ENCODE data around the gene GLDC.
A peak's percentile ranks its signal among the peaks of the same experiment; 100 is the strongest.

GLDC gene

DNA sequence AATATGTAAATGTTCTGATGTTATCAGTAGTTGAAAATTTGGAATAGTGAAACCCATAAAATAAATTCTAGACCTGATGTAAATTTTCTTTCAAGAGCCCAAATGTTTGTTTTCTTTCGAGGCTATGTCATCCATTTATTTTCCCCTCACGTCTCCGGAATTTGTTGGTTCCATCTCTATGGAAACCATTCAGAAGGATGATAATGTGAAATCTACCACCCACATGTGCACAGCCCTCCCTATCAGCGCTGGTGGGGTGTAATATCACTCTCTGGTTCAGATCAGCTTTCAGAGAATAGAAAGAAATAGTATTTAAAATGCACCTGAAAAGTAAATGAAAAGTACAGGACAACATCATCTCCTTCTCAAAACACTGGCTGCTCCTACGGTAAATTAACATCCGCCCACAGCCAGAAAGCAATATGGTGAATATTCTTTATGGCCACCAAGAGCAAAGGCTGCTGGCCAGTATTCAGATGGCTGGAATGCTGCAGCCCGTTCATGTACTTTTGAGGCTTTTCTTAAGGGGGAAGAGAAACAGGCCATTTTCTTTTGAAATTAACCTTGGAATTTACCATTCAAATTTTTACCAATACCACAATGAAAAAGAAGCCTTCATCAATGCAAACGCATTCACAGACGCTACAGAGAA is 28.5 kb downstream of the GLDC start:
- DNase-seq = no peak

DNA sequence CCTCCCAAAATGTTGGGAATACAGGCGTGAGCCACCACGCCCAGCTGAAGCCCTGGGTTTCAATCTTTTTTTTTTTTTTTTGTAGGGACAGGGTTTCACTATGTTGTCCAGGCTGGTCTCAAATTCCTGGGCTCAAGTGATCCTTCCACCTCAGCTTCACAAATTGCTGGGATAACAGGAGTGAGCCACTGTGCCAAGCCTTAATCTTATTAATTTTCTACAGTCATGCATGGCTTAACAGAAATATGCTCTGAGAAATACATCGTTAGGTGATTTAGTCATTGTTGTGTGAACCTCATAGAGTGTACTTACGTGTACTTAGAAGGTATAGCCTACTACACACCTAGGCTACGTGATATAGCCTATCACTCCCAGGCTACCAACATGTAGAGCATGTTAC is 31.0 kb downstream of the GLDC start:
- DNase-seq = no peak

DNA sequence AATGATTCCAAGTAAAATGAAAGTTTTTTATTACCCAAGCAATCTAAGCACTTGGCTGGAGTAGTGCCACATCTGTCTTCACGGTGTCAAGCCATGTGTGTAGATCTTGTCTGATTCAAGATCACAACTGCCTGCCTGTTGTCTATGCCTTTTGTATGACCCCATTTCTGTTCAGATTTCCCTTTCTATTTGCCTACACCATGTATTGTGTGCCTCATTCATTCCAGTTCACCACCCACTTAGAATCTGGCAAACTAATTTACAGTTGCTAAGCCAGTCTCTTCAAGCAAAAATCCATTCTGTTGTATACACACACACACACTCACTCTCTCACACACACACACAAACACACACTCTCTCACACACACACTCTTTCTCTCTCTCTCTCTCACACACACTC is 33.7 kb downstream of the GLDC start:
- DNase-seq = no peak

DNA sequence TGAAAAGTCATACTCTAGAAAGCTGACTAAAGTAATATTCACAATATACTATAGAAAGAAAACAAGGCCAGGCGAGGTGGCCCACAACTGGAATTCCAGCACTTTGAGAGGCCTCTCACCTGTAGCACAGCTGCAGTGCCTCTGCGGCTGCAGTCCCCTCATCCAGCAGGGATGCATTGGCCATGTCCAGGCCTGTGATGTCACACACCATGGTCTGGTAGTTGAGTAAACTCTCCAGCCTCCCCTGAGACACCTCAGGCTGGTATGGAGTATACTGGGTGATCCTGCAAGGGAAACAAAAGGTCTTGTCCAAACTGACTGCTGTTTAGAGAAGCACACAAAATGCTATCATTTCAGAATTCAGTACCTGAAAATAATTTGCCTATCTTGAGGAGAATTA is 35.5 kb downstream of the GLDC start:
- no peak for DNase-seq

DNA sequence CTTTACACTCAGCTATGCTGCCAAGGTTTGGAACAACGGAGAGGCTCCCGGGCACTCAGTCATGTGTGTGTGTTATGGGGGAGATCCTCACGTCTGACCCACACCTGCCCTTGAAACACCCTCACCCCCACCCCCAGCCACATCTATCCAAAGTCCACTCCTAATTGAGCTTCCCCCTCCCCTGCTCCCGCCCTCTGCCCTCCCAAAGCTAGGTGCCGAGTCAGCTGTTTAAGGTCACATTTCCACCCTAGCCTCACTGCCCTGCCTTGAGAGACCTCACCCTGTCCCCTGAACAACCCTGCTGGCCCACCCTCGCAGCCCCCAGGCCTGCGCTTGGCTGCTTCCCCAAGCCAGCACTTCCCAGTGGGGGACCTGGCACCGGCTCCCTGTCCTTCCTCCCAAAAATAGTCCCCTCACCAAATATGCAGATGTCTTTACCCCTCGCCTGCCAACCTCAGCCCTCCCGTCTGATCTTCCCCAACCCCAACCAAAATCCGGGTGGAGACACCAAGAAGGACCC is 36.0 kb downstream of the GLDC start:
- DNase-seq = no peak

DNA sequence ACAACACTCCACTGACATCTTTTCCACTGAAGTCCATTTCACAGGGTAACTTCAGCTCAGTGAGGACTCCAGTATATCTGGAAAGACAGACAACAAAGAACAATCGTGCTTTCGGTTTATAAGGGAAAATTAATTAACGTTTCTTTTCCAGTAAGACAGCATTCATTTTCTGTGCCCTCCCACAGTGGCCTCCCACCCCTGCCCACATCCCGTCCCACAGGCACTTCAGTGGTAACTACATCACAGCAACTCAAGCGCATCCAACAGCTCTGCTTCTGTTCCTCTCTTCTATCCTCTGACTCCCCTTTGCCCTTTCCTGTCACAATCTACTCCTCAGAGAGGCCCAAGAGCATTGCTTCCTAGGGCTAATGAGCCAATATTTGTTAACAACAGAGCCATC is 40.3 kb downstream of the GLDC start:
- no peak for DNase-seq

DNA sequence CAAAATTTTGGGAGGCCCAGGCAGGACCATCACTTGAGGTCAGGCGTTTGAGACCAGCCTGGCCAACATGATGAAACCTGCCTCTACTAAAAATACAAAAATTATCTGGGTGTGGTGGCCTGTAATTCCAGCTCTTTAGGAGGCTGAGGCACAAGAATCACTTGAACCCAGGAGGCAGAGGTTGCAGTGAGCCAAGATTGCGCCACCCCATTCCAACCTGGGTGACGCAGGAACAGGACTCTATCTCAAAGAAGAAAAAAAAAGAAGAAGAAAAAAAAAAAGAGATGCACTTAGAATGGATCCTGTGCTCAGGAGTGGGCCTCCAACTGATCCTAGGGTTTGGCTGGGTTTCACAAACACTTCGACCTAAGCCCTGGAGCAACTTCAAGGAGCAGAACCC is 45.1 kb downstream of the GLDC start:
- no peak for DNase-seq

DNA sequence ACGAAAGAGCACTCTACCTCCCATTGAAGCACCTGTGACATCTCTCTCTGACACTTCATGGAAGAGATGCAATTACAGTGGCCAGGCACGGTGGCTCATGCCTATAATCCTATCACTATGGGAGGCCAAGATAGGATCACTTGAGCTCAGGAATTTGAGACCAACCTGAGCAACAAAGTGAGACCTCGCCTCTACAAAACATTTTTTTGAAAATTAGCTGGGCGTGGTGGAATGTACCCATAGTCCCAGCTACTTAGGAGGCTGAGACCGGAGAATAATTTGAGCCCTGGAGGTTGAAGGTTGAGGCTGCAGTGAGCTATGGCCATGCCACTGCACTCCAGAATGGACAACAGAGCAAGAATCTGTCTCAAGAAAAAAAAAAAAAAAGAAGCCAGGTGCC is 45.5 kb downstream of the GLDC start:
- no peak for DNase-seq

DNA sequence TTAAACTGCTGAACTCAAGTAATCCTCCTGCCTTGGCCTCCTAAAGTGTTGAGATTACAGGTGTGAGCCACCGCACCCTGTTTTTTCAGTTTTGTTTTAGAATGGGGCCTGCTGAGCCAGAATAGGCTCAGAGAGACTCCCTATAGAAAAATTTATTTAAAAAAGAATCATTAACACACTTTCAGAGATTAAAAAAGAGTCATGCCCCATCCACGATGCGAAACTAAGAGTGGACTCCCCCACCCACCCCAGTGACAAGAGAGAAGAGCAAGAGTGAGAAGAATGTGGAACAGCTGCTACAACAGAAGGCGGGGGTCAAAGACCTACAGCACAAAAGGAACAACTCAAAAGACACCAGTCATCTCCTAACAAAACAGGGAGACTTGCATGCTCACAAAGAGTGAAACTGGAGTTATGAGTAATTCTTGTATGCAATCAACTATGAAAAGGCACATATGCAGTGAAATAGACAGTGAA is 47.2 kb downstream of the GLDC start:
- DNase-seq = no peak

DNA sequence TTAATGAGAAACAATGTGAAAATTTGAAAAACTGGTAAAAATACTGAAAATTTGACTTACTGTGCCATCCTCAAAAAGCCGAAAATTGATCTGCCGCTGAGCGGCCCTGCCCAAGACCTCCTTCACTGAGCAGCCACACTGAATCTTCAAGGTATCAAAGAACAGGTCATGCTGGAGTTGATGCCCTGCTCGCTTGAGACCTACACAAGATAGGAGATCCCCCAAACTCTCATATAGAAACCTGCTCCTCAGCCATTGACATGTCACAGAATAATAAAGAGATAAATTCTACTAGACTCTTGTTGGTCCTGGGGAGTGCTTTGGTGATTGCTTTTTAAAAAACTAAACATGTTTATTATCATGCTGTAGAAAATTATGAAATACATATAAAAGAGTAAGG is 52.7 kb downstream of the GLDC start:
- DNase-seq = no peak

DNA sequence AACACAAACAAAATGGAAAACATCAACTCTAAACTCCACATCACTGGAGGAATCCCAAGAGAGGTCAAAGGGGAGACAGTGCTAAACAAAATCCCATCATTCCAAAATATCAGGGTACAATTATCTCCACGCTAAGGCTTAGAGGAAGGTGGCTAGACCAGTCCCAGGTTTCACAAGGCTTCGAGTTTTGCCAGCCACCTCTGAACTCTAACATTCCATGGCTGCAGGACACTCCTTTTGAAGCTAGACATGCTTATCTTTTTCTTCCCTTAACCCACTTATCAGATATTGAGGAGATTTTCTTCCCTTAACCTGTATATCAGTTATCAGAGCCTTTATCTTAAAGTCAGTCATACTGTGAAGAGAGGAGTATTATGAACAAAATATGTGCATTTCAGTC is 53.3 kb downstream of the GLDC start:
- DNase-seq = no peak

DNA sequence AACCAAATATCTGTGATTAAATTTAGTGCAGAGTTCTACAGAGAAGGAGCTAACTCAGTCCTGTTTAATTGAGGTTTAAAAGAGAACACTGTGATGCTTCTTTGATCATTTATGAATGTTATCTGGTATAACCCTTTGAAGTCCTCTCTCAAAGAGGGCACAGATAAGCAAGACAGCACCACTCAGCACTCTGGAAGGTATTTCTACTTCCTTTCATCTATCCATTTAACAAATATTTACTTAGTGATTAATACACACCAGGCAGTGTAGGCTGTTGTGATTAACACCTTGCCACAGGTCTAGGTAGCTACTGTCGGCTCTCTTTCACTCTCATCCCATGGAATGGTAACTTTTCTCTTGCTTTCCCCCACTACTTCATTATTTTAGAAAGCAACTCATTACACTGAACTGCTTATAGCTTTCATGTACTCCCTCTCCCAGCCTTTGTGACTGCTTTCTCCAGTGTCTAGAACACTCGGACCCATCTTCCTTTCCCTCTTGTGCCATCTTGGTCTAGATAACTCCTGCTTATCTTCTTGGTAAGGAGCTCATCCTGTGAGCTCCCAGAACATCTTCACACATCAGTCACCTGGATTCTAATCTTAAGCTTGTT is 54.7 kb downstream of the GLDC start:
- no peak for DNase-seq

DNA sequence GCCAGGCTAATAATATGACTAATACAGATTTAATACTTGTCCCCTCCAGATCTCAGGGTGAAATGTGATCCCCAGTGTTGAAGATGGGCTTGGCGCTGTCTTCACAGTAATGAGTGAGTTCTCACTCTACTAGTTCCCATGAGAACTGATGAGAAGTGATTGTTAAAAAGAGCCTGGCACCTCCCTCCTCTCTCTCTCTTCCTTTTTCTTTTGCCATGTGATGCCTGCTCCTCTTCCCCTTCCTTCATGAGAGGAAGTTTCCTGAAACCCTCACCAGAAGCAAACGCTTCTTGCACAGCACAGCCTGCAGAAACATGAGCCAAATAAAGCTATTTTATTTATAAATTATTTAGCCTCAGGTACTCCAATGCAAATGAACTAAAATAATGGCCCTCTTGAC is 55.2 kb downstream of the GLDC start:
- no peak for DNase-seq

DNA sequence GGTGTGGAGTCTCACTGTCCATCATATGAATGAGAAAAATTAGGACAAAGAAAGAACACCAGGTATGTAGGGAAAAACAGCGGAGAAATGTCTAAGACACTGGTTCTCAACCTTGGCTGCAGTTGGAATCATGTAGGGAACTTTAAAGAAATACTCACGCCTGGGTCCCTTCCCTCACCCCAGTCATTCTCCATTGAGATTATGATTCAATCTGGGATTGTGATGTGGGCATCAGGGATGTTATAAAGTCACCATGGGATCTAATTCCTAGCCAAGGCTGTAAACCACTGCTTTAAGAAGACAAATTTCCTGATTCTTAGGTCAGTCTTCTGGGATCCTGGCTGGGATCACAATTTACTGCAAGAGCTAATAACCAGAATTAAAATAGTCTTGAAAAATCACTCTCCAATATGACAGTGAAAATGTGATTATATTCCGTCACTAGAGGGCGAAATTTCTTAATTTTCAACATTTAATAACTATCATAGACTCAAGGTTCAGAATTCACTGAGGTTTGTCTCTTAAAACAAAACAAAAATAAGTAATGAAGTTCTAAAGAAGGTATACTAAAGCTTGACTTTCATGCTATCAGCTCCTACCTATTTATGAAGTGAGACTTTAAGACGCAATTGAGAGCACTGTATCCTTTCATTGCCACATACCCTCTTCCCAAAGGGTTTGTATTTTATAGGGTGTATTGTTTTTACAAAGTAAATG is 60.5 kb downstream of the GLDC start:
- peak; percentile 30 for DNase-seq

DNA sequence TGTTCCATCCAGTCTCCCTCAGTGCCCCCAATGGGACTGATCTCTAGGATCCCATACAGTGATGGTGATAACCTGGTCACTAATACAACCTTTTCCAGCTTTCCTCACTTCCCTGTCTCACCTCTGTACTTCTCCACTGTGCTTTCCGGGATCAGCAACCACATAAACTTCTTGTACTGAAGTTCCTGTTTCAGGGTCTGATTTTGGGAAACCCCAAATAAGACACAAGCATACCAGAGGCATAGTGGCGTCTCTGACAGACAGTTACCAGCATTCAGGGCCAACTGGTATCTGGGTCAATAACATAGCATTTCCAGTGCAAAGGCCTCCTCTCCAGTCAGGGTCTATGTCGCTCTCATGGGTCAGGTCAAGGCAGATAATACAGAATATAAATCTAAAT is 64.3 kb downstream of the GLDC start:
- DNase-seq = no peak

DNA sequence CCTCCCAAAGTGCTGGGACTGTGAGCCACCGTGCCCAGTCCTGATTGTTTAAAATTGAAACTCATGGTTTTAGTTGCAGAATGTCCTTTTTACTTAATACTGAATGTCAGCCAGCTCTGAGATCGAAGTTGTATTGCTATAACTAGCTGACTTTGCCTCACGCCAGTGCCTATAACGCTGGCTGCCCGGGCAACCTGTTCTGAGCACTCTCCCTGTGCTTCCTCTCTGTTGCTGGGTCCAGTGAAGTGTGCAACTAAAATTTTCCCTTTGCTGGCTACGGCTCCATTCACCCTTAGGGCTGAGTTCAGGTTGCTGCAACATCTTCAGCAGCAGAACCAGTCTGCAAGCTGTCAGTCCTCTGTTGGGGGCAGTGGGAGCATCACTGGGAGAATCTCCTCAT is 65.9 kb downstream of the GLDC start:
- DNase-seq = no peak

DNA sequence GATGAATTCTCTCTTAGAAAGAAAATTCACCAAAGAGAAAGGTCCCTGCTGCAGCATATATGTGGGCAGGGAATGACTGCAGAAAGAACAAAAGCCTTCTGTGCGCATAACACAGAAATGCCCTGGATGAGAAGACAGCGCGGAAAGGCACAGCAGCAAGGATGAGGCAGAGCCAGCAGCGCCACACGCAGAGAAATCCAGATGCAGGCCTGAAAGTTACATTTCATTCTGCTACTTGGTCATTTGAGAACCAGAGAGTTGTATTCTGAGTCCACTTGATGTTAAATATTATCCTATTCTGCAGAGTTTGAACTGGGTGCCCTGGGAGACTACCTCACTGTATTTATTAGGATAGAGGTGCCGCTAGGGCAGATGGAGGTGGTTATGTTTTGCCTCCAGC is 68.5 kb downstream of the GLDC start:
- no peak for DNase-seq

DNA sequence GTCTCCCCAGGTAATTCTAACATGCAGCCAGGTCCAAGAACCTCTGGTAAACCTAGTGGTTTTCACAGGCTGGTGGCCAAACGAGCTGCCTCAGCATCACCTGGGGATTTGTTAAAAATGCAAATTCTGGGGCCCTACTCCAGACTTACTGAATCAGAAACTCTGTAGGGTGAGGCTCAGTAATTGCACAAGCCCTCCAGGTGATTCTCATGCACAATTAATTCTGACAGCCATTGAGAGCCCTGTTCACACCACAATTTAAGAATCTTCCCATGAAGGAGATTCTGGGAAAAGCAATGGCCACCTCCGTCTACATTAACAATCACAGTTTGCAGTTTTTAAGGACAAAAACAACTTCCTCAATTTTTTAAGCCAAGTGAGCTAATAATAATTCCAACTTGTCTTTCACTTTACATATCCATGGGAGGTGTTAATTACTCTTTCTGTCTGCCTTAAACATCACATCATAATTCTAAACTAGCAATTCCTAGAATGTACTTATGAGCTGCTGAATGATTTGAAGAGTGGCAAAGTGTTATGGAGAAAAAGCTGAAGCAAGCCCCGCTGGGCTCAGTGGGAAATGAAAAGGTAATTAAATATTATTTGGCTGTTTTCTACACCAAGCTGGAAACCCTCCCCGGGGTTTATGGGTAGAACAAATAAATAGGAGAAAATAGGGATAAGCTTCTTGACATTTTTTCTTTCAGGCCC is 70.0 kb downstream of the GLDC start:
- no peak for DNase-seq

DNA sequence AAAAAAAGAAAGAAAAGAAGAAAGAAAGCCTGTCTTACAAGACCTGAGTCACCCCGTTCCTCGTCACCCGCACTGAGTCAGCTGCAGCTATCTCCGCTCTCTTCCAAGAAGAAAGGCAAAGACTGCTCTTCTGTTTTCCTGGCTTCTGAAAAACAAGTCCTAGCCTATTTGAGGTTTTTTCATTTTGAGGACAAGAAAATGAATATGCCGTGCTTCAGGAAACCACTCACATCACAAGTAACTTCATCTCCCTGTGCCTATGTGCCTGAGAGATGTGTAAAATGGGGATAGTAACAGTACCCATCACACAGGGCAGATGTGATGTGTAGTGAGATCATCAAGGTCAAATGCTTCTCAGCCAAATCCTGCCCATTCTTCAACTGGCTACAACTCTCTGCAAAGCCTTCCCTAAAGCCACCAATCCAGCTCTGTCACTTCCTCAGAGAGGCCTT is 78.4 kb downstream of the GLDC start:
- peak; percentile 88 for DNase-seq

DNA sequence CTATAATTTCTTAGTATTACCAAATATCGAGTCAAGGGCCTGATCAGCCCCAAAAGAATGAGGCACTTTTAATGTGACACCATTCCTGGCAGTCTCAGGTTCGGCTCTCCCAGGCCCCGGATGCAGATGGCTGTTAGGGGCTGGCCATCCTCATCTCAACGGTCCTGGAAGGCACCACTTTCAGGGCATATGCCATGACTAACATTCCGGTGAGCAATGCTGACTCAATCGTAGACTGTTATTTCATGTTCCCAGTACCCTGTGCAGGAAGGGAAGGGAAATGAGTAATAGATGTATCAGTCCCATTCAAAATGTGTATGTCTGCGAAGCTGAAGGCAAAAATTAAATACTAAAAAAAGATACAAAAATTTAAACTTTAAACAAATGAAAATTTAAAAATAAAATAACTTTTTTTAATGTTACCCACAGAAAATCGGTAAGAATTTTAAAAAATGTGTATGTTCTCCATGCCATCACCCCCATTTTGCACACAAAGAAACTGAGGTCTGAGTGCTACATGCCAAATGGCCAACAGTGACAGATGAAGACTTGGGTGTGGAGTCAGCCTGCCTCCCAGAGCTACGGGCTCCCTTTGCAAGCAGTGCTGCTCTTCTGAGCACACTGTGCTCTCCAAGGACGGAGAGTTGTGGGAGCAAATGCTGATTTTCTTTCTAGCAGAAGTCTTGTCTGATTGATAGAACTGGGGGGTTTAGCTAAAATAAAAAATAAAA is 79.0 kb downstream of the GLDC start:
- DNase-seq = peak; percentile 98

DNA sequence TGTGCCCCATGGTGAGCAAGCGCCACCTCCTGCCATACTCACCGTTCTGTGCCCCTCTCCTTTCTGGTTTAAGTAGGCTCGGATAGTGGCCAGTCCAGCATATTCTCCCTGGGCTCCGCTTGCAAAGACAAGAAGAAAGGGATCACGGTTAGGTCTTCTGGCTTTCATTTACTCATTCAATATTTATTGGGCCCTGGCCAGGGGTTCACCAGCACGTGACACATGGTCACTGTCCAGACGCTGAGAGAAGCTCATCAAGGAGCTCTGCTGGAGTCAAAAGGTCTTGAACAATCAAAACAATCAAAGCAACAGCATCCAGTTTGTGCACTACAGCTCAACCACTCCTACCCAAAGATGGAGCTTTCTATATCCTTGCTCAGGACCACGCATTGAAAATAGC is 80.2 kb downstream of the GLDC start:
- peak; percentile 8 for DNase-seq

DNA sequence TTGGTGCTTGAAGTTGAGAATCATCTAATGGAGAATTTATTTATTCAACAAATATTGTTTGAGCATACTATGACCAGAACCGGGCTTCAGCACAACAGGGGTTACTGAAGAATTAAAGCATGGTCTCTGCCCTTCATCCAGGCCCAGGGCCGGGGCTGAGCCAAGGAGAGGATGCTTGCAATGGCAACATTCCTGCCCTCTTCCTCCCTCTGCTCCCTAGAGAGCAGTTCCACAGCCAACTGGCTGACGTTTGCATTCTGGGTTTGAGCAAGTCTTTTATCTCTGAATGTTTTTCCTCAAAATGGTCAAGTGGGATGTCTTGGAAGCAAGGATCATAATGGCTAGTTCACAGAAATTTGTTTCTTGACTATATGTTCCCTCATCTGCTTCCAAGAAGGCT is 80.7 kb downstream of the GLDC start:
- no peak for DNase-seq

DNA sequence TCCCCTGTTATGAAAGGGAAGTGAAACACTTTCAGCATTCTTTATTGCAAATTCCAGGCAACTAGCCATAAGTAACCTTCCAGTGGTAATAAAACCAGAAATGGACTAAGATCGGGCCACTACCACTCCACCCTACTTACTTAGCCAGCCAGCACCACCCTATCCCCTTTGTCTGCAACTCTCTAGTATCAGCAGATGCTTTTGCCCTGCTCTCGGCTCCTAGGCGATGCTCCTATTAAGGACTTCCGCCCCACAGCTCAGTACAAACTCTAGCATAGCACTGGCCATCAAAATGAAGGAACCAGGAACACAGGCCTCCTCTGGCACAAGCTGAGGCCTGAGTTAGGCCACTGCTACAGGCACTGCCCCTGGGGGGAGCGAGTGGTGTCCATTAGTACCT is 81.2 kb downstream of the GLDC start:
- no peak for DNase-seq
